ENCODE measurements around the gene NOC4L.
A peak's percentile ranks its signal among the peaks of the same experiment; 100 is the strongest.
"Not testable (repeated sequence)": the region's sequence is repeated elsewhere in the genome, so short reads cannot be mapped to it uniquely, and the experiment has no call there.

NOC4L gene

DNA sequence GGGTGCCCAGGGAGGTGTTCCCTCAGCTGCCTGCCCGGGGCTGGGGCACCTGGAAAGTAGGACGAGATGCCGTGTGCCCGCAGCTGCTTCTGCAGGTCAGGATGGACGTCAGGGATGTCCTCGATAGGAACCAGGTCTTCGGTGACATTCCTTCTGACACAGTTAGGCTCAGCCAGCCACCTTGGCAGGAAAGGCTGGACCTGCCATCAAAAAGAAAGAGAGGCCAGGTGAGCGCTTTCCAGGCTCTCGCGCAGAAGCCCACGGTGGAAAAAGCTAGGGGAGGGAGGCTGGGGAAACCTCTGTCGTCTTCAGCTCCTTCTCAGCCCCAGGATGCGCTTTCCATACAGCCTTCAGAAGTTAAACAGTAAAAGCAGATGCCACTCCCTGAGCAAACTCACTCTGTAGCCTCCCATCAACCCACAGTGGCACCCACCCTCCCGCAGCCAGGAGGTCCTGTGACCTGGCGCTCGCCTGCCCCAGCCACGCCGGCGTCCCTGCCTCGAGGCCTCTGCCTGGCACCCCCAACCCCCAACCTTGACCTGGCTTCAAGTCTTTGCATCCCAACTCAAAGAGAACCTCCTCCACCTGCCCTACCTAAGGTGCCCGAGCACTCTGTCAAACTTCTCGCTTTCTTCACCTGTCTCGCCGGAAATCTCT lies 1.4 kb upstream of the NOC4L start:
- no peak for DNase-seq (ENCODE audit: low spot score)

DNA sequence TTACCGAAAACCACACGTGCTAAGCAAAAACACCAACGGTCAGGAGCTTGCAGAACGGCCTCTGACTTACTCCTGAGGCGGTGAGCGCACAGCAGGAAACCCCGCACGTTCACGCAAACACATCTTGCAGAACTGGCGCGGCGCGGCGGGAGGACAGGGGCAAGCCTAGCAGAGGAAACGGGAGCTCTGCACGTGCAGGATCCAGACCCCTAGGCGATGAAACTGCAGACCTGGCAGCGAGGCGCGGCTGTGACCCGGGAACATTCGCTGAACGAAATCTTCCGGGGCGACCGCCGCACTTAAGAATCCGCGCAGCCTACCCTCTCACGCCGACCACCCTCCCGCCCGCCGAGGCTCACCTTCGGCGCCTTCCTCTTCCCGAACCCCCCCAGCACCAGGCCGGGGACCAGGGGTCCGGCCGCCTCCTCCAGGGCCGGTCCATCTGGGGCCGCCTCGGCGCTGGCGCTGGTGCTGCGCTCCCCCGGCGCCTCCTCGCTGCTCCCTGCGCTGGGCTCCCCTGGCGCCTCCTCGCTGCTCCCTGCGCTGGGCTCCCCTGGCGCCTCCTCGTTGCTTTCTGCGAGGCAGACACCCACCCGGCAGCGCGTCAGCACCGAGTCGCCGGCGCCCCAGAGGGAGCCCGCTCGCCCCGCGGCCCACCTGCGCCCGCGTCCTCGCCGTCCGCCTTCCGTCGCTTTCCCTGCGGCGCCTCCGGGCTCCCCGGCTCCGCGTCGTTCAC lies 753 bp upstream of the NOC4L start:
- peak; percentile 28 for DNase-seq (ENCODE audit: low spot score)

DNA sequence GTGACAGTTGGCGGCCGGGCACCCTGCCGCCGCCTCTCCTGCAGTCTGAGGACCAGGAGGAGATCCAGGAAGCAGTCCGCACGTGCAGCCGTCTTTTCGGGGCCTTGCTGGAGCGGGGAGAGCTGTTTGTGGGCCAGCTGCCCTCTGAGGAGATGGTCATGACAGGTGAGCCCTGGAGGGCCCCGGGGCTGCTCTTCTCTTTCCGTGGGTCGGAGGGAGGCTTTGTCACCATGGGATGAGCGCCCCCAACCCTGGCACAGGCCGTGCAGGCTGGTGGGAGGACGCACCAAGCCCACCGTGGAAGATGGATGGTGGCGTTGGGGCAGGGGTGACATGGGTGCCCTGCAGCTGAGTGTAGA lies 532 bp downstream of the NOC4L start:
- DNase-seq (ENCODE audit: low spot score), result peak; percentile 46

DNA sequence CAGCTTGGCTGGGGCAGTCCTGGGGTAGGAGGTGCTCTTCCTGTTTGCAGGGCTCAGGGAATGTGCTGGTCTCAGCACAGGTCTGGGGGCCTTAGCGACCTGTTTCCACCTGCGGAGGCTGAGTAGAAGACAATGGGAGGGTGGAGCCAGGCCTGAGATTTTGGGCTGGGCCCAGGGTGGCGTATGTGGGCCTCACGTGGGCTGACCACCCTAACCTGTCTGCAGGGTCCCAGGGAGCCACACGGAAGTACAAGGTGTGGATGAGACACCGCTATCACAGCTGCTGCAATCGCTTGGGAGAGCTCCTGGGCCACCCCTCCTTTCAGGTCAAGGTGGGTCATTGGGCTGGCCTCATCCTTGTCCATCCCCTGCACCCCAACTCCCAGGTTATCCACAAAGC lies 1.1 kb downstream of the NOC4L start:
- DNase-seq (ENCODE audit: low spot score), result no peak

DNA sequence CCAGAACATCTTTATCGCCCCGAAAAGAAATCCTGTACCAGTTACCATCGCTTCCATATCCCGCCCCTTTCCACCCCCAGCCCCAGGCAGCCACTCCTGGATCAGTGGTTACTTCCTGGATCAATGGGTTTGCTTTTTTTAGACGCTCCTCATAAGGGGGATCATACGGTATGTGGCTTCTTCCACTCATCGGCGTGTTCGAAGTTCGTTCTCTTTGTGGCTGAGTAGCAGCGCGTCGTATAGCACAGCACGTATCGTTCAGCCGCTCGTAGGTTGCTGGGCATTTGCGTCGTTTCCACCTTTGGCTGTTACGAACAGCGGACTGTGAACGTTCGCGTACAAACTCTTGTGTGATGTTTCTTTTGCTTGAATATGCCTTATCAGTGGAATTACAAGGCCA lies 1.8 kb downstream of the NOC4L start:
- DNase-seq (ENCODE audit: low spot score), result no peak

DNA sequence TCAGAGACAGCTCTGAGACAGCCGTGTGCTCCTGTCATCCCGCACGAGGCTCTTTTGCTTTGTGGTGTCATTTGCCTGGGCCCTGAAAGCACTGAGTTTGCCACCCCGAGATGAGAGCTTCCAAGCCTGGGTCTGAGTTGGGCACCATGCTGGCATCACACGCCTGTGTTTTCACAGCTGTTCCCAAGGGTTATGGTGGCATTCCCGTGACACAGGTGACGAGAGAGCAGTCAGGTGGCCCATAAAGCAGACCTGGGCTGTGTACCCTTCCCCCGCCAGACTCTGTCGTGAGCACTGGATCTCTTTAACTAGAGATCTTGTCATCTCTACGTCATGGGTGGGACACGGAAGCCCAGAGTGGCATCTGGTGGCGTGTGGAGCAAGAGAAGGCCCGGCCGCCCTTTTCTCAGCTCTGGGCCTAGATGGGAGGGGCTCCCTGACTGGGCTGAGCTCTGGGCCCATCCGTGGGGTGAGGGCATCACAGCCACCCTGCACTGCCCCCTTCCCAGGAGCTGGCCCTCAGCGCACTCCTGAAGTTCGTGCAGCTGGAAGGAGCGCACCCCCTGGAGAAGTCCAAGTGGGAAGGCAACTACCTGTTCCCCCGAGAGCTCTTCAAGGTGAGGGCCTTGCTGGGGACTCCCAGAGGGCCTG lies 2.6 kb downstream of the NOC4L start:
- no peak for DNase-seq (ENCODE audit: low spot score)

DNA sequence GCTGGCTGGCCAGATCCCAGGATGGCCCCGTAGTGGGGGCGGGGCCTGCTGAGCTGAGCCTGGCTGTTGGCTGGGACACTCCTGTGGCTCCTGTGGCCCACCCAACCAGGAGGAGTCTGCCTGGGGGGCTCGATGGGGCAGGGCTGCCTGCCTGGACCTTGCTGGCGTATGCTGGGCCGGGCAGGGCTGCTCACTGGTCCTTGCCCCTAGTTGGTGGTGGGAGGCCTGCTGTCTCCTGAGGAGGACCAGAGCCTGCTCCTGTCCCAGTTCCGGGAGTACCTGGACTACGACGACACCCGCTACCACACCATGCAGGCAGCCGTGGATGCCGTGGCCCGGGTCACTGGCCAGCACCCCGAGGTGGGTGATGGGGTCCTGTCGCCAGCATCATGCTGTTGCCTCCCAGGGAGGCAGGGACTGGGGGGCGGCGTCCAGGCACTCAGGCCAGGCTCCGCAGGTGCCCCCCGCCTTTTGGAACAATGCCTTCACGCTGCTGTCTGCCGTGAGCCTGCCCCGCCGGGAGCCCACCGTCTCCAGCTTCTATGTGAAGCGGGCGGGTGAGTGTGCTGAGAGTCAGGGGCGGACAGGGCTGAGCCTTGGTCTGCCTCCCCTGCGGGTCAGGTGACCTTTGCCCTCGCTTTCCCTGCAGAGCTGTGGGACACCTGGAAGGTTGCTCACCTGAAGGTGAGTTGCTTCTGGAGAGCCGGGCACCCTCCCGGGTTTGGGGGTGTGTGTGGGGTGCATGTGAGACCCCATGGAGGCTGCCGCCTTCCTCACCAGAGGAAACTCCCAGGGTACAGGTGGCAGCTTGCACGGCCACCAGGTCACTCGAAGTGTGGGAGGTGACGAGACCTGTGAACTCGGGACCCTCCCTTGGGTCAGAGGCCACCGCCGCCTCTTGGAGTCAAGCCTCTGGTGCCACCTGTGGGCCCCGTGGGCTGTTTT lies 3.4 kb downstream of the NOC4L start:
- no peak for DNase-seq (ENCODE audit: low spot score)

DNA sequence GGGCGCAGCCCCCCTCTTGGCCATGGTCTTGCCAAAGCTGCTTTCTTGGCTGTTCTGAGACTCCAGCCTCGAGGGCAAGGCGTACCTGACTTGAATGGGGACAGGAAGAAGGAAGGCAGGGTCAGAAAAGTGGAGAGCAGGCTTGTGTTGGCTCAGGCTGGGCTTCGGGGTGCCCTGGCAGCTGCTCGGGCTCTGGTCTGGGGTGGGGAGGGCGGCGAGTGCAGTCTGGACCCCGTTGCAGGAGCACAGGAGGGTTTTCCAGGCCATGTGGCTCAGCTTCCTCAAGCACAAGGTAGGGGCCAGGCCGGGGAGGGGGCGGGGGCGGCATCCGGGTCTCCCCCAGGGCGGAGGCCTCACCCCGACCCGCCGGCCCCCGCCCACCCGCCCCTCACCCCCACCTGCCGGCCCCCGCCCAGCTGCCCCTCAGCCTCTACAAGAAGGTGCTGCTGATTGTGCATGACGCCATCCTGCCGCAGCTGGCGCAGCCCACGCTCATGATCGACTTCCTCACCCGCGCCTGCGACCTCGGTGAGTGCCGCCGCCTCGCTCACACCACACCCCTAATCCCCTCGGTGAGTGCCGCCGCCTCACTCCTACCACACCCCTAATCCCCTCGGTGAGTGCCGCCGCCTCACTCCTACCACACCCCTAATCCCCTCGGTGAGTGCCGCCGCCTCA lies 4.2 kb downstream of the NOC4L start:
- DNase-seq (ENCODE audit: low spot score), result no peak

DNA sequence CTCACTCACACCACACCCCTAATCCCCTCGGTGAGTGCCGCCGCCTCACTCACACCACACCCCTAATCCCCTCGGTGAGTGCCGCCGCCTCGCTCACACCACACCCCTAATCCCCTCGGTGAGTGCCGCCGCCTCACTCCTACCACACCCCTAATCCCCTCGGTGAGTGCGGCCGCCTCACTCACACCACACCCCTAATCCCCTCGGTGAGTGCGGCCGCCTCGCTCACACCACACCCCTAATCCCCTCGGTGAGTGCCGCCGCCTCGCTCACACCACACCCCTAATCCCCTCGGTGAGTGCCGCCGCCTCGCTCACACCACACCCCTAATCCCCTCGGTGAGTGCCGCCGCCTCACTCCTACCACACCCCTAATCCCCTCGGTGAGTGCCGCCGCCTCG lies 5.3 kb downstream of the NOC4L start:
- not testable (repeated sequence) for DNase-seq (ENCODE audit: low spot score)

DNA sequence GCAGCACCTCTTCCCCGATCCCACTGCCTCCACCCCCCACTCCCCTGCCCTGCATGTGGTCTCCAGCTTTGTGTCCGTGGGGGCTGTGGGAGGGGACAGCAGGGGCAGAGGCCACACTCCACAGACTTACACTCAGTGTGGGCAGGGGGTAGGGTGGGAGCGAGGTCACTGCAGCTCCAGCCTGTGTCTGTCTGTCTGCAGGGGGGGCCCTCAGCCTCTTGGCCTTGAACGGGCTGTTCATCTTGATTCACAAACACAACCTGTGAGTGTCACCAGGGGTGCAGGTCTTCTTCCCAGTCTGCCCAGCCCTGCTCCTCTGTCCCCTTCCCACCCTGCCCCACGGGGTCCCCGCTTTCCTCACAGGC lies 6.5 kb downstream of the NOC4L start:
- no peak for DNase-seq (ENCODE audit: low spot score)

DNA sequence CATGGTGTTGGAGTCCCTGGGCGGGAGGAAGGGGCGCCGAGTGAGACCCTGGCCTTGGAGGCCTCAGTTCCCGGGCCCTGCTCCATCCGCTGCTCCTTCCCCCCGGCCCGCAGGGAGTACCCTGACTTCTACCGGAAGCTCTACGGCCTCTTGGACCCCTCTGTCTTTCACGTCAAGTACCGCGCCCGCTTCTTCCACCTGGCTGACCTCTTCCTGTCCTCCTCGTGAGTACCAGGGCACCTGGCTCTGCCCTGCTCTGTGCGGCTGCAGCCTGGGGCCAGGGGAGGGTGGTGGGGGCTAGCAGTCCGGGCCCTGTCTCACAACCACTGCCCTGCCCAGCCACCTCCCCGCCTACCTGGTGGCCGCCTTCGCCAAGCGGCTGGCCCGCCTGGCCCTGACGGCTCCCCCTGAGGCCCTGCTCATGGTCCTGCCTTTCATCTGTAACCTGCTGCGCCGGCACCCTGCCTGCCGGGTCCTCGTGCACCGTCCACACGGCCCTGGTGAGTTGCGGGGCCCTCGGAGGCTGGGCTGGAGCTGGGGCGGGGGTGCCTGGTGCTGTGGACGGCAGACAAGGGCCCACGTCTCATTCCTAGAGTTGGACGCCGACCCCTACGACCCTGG lies 7.0 kb downstream of the NOC4L start:
- no peak for DNase-seq (ENCODE audit: low spot score)

DNA sequence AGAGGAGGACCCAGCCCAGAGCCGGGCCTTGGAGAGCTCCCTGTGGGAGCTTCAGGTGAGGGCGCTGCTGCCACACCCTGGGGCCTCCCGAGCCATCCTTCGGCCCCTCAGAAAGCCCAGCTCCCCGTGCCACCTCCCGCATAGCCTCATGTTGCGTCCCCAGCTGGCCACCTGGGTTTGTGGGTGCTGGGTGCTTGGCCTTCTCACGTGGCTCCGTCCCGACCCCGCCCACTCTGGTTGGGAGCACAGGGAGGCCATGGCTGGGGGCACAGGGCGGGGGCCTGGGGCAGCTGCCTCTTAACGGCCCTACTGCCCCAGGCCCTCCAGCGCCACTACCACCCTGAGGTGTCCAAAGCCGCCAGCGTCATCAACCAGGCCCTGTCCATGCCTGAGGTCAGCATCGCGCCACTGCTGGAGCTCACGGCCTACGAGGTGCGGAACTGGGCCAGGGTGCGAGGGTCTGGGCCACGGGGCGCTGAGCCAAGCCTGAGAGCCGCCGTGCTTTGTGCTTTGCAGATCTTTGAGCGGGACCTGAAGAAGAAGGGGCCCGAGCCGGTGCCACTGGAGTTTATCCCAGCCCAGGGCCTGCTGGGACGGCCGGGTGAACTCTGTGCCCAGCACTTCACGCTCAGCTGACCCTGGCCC lies 7.6 kb downstream of the NOC4L start:
- DNase-seq (ENCODE audit: low spot score), result no peak

DNA sequence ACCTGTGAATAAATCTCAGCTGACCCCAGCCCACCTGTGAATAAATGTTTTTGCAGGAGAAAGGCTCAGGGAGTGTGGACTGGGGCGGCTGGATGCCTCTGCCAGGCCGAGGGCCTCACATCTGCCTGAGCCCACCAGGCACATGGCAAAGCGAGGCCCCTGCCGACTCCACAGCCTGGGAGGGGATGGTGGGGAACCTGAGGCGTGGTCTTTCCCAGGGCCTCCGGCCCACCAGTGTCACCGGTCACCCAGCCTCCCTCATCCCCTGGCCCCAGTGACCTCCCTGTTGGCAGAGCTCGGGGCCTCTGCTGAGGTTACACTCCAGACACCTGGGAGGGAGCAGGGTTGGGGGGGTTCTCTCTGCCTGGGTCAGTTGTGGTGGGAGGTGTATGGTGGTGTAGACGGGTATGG lies 8.2 kb downstream of the NOC4L start:
- no peak for DNase-seq (ENCODE audit: low spot score)

DNA sequence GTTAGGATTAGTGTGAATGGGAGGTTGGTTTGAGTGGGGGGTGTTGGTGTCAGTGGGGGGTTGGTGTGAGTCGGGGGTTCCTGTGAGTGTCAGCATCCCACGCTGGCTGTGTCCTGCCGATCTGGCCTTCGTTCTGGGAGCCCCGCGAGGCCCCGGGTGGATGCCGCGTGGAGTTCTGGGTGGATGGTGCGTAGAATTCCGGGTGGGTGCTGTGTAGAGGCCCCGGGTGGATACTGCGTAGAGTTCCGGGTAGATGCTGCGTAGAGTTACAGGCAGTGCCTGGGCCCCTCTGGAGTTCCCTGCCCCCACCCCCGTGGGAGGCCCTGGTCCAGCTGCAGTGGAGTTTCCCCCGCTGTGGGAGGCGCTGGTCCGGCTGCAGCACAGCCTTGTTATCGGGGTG lies 8.7 kb downstream of the NOC4L start:
- DNase-seq (ENCODE audit: low spot score), result no peak

DNA sequence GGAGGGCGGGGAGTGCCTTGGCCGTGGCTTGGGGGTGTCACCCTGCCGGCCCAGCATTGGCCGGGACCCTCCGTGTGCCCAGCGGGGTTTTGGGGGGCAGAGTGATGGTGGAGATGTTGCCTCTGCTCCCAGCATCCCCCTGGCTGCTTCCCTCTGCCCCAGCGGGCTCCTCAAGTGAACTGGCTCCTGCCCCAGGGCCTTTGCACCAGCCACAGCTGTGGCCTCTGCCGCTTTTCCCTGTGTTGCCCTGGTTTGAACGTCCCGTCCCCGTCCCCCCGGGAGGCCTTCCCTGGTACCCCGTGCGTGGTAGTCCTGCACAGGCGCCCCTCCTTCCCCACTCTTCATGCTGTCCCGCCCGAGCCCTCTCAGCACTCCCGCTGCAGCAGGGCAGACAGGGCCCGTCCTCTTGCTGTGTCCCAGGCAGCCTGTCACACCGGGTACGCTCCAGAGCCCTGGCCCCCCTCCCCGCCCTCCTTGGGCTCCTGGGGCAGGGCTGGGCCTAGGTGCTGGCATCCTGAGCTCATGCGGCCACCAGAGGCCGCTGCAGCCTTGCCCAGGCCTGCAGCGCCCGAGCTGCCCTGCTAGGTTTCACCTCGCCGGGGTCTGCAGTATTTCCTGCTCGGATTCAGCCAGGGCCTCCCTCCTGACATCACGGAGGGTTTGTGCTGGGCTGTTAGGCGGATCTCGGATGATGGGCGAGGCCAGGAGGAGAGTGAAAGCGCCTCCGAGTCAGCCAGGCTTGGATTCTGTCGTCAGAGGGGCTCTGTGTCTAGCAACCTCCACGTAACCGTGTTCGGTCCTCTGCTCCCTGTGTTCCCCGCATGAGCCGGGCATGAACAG lies 9.5 kb downstream of the NOC4L start:
- DNase-seq (ENCODE audit: low spot score), result peak; percentile 77

DNA sequence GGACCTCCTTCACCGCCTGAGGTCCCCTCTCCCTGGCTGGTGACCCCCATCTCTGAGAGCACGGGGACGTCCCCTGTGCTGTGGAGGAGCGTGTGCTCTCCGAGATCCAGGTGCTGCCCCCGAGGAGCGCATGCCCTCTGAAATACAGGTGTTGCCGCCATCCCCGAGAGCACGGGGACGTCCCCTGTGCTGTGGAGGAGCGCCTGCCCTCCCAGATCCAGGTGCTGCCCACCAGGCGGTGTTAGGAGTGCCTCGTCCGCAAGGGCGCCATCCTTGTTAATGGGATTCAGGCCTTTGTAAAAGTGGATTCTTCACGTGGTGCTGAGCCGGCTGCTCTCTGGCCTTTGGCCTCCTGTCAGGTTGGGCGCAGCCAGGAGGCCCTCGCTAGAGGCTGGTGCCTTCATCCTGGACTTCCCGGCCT lies 10.1 kb downstream of the NOC4L start:
- DNase-seq (ENCODE audit: low spot score), result no peak

DNA sequence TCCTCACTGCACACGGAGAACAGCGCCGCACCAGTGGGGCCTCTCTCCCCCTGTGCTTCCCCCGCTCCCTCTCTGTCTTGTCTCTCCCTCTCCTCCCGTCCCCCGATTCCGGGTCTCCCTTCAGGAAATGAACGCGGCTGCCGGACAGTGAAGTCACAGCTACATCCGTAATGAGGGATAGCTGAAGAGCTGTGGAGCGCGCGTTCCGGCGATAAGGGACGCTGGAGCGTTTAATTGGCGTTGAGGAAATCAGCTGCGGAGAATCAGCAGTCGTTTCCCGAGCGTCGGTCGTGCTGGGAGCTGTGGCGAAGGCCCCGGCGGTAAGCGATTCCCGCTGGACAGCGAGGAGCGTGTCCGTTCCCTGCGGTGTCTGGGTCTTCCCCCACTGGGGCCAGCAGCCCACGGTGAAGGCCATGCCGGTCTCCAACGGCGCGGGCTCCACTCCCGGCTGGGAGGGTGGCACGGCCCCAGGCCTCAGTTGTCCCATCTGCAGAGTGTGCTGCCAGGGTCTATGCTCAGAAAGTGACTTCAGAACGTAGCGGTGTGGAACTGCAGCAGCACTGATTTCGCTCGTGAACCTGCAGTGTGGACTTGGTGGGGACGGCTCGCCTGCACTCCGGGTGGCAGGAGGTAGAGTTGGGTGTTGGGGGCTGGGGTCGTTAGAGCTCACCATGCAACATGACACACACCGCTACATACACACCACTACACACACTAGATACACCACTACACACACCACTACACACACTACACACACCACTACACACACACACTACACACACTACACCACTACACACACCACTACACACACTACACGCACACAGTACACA lies 10.9 kb downstream of the NOC4L start:
- no peak for DNase-seq (ENCODE audit: low spot score)

DNA sequence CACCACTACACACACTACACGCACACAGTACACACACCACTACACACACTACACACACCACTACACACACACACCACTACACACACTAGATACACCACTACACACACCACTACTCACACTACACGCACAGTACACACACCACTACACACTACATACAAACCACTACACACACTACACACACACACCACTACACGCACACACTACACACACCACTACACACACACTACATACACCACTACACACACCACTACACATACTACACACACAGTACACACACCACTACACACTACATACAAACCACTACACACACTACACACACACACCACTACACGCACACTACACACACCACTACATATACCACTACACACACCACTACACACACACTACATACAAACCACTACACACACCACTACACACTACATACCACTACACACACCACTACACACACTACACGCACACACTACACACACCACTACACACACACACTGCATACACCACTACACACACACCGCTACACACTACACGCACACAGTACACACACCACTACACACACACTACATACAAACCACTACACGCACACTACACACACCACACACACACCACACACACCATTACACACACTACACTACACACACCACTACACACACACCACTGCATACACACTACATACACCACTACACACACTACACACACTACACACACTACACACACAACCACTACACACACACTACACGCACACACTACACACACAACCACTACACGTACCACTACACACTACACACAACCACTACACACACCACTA lies 11.7 kb downstream of the NOC4L start:
- DNase-seq (ENCODE audit: low spot score), result no peak

Measured in RKO (cell line).